Esophagus squamous epithelium (tissue), 4 donors: ENCODE data around the gene CLCN3.

Experiments used
- CTCF ChIP-seq, 6 experiments: fragments of 450-650 bp in 4 of 6; fragments of 200-600 bp in 2 of 6; sonication (generic) in 2 of 6; IDR thresholded peaks; one replicate each; pipeline ENCODE4 v1.5.1; 2016 to 2019; ENCODE audit warnings: antibody characterized with exemption in 6 of 6, mild to moderate bottlenecking in 4 of 6, moderate library complexity in 4 of 6
- POLR2A ChIP-seq, 4 donors: fragments of 450-650 bp; IDR thresholded peaks; one replicate each; pipeline ENCODE4 v1.6.1; 2017; ENCODE audit warnings: antibody characterized with exemption in 4 of 4, mild to moderate bottlenecking in 4 of 4, moderate library complexity in 3 of 4

GRCh38 chr4:169741569-169741968 is 121.2 kb downstream of the CLCN3 start:
- no peak for TF ChIP-seq POLR2A (IDR thresholded peaks at IDR 0.05)
- no peak for TF ChIP-seq CTCF (IDR thresholded peaks at IDR 0.05)
